Stimulated activated naive CD8-positive, alpha-beta T cell treated with anti-CD3 and anti-CD28 coated beads, Interleukin-15, Interleukin-2, amounts not matched to agents 100 U/mL and 50 U/mL, for 24 hours (primary cell): ENCODE data around the gene PNLIPRP3.

Experiments
- ATAC-seq: fragments of 150-1000 bp; cut with Tn5 transposase; one replicate; pipeline ENCODE4 v1.10.0; 2021
- DNase-seq: peaks from one replicate; pipeline ENCODE4 v3.0.0; 2021

The PNLIPRP3 gene

GRCh38 chr10:116451711-116452337, 24.2 kb downstream of the PNLIPRP3 start:
- no peak for ATAC-seq
- no peak for DNase-seq

- no peak for DNase-seq
- no peak for ATAC-seq
Measured at GRCh38 chr10:116452338-116452720, 24.7 kb downstream of the PNLIPRP3 start.

- DNase-seq: no peak
- ATAC-seq: no peak
Measured at GRCh38 chr10:116457488-116457887, 29.8 kb downstream of the PNLIPRP3 start.

DNA sequence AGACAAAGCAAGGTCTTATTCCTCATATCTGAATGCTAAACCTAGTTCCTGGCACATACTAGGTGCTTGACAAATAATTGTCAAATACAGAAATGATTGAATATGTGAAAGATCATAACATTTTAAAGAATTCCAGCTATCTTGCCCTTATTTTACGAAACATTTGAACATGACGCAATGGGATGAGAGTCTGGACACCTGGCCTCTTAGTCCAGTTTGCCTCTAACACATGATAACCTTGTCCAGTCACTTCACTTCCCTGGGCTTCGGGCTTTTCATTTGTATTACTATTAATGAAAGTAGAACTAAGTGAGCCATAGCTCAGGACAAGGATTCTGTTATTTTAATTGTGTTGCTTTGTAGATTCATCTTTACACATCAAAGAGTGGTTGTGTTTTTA, 32.6 kb downstream of the PNLIPRP3 start:
- no peak for ATAC-seq
- no peak for DNase-seq

- no peak for DNase-seq
- ATAC-seq: no peak
Measured at GRCh38 chr10:116461680-116462079, 34.0 kb downstream of the PNLIPRP3 start.

- no peak for ATAC-seq
- DNase-seq: no peak
Measured at GRCh38 chr10:116464257-116464656, 36.6 kb downstream of the PNLIPRP3 start.

GRCh38 chr10:116465546-116465945, 37.9 kb downstream of the PNLIPRP3 start:
- DNase-seq: no peak
- ATAC-seq: no peak

DNA sequence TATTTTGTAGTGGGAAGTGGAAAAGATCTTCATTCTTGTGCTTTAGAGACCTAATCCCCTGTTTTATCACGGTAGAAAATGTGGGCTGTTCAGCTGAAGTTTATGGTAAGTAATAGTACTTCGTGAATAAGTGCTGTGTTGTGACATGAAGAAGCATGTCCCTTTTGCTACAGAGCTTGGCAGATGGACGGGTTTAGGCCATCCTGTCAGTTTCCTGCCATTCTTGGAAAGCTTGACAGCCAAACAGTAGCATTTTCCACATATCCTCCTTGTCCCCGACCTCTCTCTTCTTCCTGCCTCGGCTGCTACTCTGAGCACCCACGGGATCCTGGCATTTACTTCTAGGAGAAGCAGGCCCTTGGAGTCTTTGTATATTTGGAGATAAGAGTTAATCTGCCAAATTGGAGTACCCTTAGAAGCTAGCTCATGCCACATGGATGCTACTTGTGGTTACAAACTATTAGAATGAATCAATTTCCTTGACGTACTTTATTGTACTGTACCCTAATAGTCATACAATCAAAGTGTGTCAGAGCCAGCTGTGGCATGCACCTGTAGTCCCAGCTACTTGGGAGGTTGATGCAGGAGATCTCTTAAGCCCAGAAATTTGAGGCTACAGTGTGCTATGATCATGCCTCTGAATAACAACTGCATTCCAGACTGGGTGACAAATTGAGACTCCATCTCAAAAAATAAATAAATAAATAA, 39.2 kb downstream of the PNLIPRP3 start:
- ATAC-seq: no peak

GRCh38 chr10:116469437-116469836, 41.8 kb downstream of the PNLIPRP3 start:
- ATAC-seq (no peak), DNase-seq (no peak)

More for the DNA sequence above, 39.2 kb downstream of the PNLIPRP3 start:
- no peak for DNase-seq

DNA sequence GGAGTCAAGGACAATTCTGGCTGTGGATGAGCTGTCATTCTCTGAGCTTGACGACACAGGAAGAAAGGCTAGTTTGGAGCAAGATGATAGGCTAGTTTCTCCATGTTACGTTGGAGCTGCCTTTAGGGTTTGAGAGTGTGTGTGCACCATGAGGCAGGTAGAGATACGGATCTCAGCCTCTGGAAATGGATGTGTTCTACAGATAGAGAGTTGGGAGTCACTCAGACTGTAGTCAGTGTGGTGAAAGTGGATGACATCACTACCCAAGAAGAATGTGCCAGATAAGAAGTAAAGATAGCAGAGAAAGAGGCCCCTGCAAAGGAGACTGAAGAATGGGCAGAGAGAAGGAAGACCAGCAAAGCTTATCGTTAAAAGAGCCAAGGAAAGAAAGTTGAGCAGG, 42.4 kb downstream of the PNLIPRP3 start:
- no peak for ATAC-seq
- no peak for DNase-seq

GRCh38 chr10:116470768-116471415, 43.2 kb downstream of the PNLIPRP3 start:
- ATAC-seq (no peak), DNase-seq (no peak)

DNA sequence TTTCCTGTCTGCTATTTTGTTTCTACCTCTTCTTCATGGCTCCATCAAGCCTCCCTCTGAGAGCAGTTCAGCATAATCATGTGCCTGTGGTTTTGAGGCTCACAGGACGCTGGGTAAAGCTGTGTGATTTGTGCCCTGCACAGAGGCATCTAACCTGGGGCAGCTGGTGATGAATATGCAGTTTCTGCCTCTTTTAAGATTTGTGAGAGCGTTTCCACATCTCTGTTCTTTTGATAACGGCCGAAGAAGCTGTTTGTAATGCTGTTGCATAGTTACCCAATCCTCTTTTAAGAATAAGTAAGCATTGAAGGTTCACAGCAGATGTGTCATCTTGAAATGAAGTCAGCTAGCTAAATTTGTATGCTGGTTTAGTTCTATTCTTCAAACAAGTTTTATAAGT, 45.2 kb downstream of the PNLIPRP3 start:
- ATAC-seq (no peak), DNase-seq (no peak)

DNA sequence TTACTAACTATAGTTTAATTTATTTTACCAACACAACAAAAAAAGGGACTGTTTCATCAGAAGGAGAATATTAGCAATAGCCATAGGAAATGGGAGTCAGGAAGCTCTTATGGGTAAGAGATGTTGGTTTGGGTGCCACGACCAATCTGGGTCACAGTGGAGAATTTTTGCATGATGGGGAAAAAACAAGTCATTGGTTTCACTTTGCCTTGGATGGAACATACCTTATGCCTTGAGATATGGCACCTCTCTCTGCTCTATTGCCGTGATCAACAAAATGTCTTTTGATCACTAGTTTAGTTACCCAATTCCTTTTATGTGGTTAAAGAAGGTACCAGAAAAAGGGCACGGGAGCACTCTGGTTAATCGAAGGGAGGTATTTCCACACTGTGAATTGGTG, 48.2 kb downstream of the PNLIPRP3 start:
- DNase-seq (no peak), ATAC-seq (no peak)

GRCh38 chr10:116476461-116476860, 48.8 kb downstream of the PNLIPRP3 start:
- ATAC-seq: no peak
- DNase-seq: no peak

GRCh38 chr10:116477986-116478664, 50.5 kb downstream of the PNLIPRP3 start:
- ATAC-seq (peak; percentile 32), DNase-seq (no peak)

DNA sequence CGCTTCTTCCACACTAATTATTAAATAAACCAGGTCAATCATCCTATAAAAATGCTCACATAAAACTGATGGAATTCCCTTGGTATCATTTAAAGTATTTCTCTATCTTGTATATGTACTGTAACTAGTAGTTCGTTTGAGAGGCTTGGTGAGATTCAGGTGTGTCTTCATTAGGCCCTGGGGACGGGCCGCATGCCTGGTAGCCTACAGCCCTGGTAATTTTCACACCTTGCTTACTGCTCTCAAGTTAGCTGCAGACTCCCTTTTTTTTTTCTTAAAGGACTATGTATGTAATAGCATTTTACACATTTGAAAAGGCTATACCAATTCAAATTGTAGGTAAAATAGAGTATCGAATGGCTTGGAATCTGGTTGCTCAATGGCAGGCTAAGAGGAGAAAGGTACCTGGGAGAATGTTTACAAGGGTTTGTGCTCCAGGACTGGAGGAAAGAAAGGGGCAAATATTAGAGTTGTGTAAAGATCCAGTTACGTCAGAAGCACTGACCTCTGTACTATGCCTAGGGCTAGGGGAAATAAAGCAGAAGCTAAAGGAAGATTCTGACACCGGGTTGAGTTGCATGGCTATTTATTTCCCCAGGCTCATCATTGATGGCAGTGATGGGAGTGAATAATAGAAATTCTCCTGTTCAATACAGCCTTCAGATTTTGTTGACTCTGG, 59.3 kb downstream of the PNLIPRP3 start:
- DNase-seq (no peak), ATAC-seq (no peak)

- DNase-seq (no peak), ATAC-seq (no peak)
Measured at GRCh38 chr10:116487522-116488430, 60.1 kb downstream of the PNLIPRP3 start.

DNA sequence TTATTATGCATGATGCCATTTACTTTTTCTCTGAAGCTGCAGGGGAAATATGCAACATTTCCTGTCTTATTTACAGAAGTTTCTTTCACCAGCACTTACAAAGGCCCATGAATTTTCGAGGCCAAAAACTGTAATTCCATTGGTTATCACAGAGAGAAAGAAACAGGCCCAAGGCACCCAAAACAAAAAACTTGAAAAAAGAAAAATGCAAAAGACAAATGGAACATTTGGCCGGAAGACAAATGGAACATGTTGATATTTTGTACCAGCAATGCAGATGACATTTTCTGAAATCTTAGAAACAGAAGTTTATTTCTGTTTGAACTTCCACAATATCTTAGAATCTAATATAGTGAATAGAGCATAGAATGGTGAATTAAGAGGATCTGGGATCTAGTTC, 61.8 kb downstream of the PNLIPRP3 start:
- DNase-seq (no peak), ATAC-seq (no peak)

- DNase-seq: no peak
Measured at GRCh38 chr10:116490028-116490662, 62.5 kb downstream of the PNLIPRP3 start.

DNA sequence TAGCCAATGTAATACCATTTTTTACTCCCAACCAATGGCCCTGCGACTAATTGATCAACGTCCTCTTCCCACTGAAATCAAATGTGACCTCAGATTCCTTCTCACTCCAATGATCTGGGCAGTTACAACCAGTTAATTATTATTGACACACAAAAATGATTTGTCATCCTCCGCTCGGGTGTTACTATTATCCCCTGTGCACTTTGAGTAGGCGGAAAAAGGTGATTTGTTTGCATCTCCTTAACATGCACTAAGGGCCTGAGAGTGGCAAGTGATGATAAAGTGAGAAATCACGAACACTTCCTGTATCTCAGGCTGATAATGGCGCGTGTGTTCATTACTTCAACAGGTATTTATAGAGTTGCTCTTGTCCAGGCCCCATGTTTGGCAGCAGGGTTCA, 77.1 kb downstream of the PNLIPRP3 start:
- no peak for DNase-seq
- no peak for ATAC-seq

More at GRCh38 chr10:116490028-116490662, 62.5 kb downstream of the PNLIPRP3 start:
- no peak for ATAC-seq

DNA sequence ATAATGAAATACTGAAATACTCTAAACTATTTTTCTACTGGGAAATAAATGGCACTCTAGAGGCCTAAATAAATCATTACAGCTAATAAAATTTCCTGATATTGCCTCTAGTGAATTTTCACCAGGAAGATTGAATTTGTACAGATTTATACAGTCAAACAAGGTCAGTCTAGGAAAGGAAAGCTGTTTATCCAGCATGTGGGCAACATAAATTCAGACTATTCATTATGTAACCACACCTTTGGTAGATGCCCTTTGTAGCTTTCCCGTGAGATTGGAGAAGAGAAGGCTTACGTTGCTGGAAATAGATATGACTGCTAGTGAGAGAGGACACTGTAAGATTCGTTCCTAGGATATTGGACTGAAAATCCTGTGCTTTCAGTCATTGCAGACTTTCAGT, 82.9 kb downstream of the PNLIPRP3 start:
- ATAC-seq (no peak), DNase-seq (no peak)
